Endothelial cell (in vitro differentiated cells): ENCODE data around the gene GPLD1. TPM values are rescaled to one million over a fixed set of nuclear protein-coding genes. Genes with fewer than 3 reads are reported as not detected.

Experiments
- DNase-seq: peaks from one replicate; pipeline ENCODE4 v3.0.0; 2021; ENCODE audit warnings: low spot score
- H3K27ac Mint-ChIP-seq: one replicate; pipeline ENCODE4 v1.8.0; 2021; ENCODE audit warnings: mixed read lengths, inconsistent platforms; ENCODE audit not compliant: unreplicated experiment
- H3K27me3 Mint-ChIP-seq: one replicate; pipeline ENCODE4 v1.8.0; 2021; ENCODE audit warnings: mild to moderate bottlenecking, moderate library complexity, mixed read lengths, inconsistent platforms; ENCODE audit not compliant: unreplicated experiment
- H3K36me3 Mint-ChIP-seq: one replicate; pipeline ENCODE4 v1.8.0; 2021; ENCODE audit warnings: mild to moderate bottlenecking, low read depth, mixed read lengths, inconsistent platforms; ENCODE audit not compliant: unreplicated experiment
- H3K4me1 Mint-ChIP-seq: one replicate; pipeline ENCODE4 v1.8.0; 2021; ENCODE audit warnings: mild to moderate bottlenecking, mixed read lengths, inconsistent platforms; ENCODE audit not compliant: unreplicated experiment
- H3K4me3 Mint-ChIP-seq: one replicate; pipeline ENCODE4 v1.8.0; 2021; ENCODE audit warnings: mild to moderate bottlenecking, mixed read lengths, inconsistent platforms; ENCODE audit not compliant: unreplicated experiment
- H3K9me3 Mint-ChIP-seq: one replicate; pipeline ENCODE4 v1.8.0; 2021; ENCODE audit warnings: mixed read lengths, inconsistent platforms; ENCODE audit not compliant: unreplicated experiment
- CTCF ChIP-seq: fragments of 200-600 bp; sonication (generic); IDR thresholded peaks from one replicate; pipeline ENCODE4 v1.5.0; 2021; ENCODE audit warnings: antibody characterized with exemption; ENCODE audit not compliant: unreplicated experiment
- total RNA-seq: library from RNA; stranded (reverse); fragmentation: NEBNext Ultra II Directional; extraction: Animal tissue kit (Norgen Biotek cat#: 25700); gene quantifications from one replicate; pipeline ENCODE4 v1.2.1, GENCODE V29; 2021; ENCODE audit not compliant: unreplicated experiment

The GPLD1 gene
- total RNA-seq, 1 donor from 2014 or later = 1.2 TPM

GRCh38 chr6:24484657-24485323 is 4.6 kb downstream of the GPLD1 start:
- no peak overlapping the region for H3K4me3 Mint-ChIP-seq
- no peaks in the 10 kb centered on the region for H3K27me3 Mint-ChIP-seq
- TF ChIP-seq CTCF = no peak
- no peak for DNase-seq
- H3K27ac Mint-ChIP-seq = no peak overlapping the region
- no peaks in the 10 kb centered on the region for H3K36me3 Mint-ChIP-seq
- no peaks in the 10 kb centered on the region for H3K9me3 Mint-ChIP-seq
- H3K4me1 Mint-ChIP-seq = no peaks in the 10 kb centered on the region

- H3K4me3 Mint-ChIP-seq = no peak overlapping the region
- no peaks in the 10 kb centered on the region for H3K27me3 Mint-ChIP-seq
These were observed 7.9 kb downstream of the GPLD1 start for GRCh38 chr6:24481449-24481848.

GRCh38 chr6:24480705-24481104 is 8.7 kb downstream of the GPLD1 start:
- no peak for DNase-seq
- no peaks in the 10 kb centered on the region for H3K27me3 Mint-ChIP-seq
- no peak for TF ChIP-seq CTCF
- H3K27ac Mint-ChIP-seq = no peak overlapping the region
- no peaks in the 10 kb centered on the region for H3K4me1 Mint-ChIP-seq
- H3K9me3 Mint-ChIP-seq = no peaks in the 10 kb centered on the region
- no peak overlapping the region for H3K4me3 Mint-ChIP-seq
- H3K36me3 Mint-ChIP-seq = peaks cover 3% of the 10 kb centered on the region

More at GRCh38 chr6:24481449-24481848, 7.9 kb downstream of the GPLD1 start:
- H3K36me3 Mint-ChIP-seq = peaks cover 3% of the 10 kb centered on the region
- no peak for TF ChIP-seq CTCF
- no peaks in the 10 kb centered on the region for H3K4me1 Mint-ChIP-seq
- H3K9me3 Mint-ChIP-seq = no peaks in the 10 kb centered on the region
- H3K27ac Mint-ChIP-seq = no peak overlapping the region
- no peak for DNase-seq

- DNase-seq = no peak
- no peak overlapping the region for H3K27ac Mint-ChIP-seq
- H3K9me3 Mint-ChIP-seq = no peaks in the 10 kb centered on the region
- no peak overlapping the region for H3K4me3 Mint-ChIP-seq
- H3K4me1 Mint-ChIP-seq = no peaks in the 10 kb centered on the region
- peaks cover 3% of the 10 kb centered on the region for H3K36me3 Mint-ChIP-seq
- no peaks in the 10 kb centered on the region for H3K27me3 Mint-ChIP-seq
- no peak for TF ChIP-seq CTCF
These were observed 10.5 kb downstream of the GPLD1 start for GRCh38 chr6:24478903-24479302.

- peaks cover 3% of the 10 kb centered on the region for H3K36me3 Mint-ChIP-seq
- no peak for TF ChIP-seq CTCF
These were observed 12.3 kb downstream of the GPLD1 start for GRCh38 chr6:24477070-24477469.

More at GRCh38 chr6:24477070-24477469, 12.3 kb downstream of the GPLD1 start:
- Mint-ChIP-seq H3K27ac (no peak overlapping the region), H3K4me3 (no peak overlapping the region), H3K9me3 (no peaks in the 10 kb centered on the region), H3K4me1 (no peaks in the 10 kb centered on the region), H3K27me3 (no peaks in the 10 kb centered on the region)
- DNase-seq = no peak
